T-helper 1 cell treated with Interleukin-12 subunit alpha and Interleukin-12 subunit beta and Interleukin-4 antibody, amounts not matched to agents 30 ng/mL and 1 ng/mL, for 36 hours (primary cell): Measurements from ENCODE around the gene DLG5. TPM values are rescaled to one million over a fixed set of nuclear protein-coding genes. Genes with fewer than 3 reads are reported as not detected.

Experiments used
- intact Hi-C: fragments of 100-400 bp; cut with micrococcal nuclease; formaldehyde crosslinking; loops from one replicate; pipeline ENCODE4 v1.15.1; 2024
- total RNA-seq: library from RNA; stranded (reverse); gene quantifications from 2 replicates; pipeline ENCODE4 v1.2.3, GENCODE V29; 2022

The DLG5 gene
- total RNA-seq, 1 donor from 2014 or later = 5.6 TPM

DNA sequence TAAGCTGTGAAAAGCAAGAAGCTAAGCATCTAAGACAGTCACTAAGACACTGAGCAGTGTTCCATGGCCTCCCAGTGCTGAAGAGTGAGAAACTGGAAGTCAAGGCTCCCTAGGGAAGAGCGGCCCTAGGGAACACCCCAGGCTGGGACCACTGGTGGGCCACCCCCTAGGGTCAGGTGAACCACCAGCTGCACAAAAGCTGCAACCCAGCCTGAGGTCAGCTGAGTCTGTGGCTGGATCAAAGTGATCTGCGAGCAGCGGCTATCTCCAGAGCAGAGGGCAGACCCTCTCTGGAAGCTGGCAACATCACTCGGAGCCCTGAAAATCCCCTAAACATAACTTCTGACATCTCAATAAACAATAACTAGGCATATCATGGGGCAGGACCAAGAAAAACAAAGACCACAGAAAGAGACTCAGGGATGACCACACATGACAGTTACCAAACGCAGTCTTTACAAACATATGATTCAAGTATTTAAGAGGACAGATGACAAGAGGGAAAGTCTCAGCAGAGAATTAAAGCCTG lies 125.8 kb downstream of the DLG5 start:
- intact Hi-C loops = loop anchor here (1.0 kb wide), 2 partner anchors 36 to 228 kb away; partner anchors contain the start of gene POLR3A

DNA sequence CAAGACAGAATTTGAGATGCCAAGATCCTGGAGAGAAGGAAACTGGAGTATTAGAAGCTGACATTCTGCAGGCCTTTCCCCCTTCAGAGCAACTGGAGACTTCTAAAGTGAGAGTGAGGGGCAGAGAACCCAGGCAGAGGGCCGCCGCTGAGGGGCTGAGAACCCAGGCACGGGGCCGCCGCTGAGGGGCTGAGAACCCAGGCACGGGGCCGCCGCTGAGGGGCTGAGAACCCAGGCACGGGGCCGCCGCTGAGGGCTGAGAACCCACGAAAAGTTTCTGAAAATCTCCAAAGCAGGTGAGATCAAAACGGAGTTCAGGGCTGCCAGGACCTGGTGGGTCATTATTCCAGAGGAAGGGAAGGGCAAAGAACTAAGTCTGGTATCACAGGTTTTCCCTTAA lies 126.2 kb downstream of the DLG5 start:
- intact Hi-C loops = no loop called here

GRCh38 chr10:77799352-77799751 lies 127.2 kb downstream of the DLG5 start:
- intact Hi-C loops = no loop called here

- intact Hi-C loops = no loop called here
Measured at GRCh38 chr10:77798940-77799339, 127.6 kb downstream of the DLG5 start.

DNA sequence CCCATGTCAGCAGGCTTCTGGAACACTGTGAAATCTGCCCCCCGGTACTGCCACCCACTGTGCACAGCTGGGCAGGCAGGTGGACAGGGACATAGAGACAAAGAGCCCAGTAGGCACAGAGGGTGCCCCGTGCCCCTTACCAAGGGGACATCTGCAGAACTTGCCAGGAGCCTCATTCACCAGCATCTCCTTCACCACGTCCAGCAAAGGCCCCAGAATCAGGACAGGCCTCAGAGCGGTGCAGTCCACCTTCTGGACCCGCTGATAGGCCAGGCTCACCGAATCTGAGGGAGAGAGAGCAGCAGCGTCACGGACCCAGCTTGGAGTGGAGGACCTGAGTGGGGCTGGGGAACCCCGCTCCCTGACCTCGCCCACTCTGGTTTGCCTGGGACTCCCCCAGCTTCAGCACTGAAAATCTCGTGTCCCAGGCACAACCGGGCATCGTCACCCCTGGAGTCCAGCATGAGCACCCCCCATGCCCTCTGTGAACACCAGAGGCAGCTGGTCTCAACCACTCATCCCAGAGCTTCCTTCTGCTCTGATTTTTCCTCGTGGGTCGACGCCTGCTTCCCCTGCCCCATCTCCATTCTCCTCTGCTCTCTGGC lies 130.1 kb downstream of the DLG5 start:
- intact Hi-C loops = no loop called here

- intact Hi-C loops = no loop called here
Measured at GRCh38 chr10:77795426-77796055, 131.0 kb downstream of the DLG5 start.

DNA sequence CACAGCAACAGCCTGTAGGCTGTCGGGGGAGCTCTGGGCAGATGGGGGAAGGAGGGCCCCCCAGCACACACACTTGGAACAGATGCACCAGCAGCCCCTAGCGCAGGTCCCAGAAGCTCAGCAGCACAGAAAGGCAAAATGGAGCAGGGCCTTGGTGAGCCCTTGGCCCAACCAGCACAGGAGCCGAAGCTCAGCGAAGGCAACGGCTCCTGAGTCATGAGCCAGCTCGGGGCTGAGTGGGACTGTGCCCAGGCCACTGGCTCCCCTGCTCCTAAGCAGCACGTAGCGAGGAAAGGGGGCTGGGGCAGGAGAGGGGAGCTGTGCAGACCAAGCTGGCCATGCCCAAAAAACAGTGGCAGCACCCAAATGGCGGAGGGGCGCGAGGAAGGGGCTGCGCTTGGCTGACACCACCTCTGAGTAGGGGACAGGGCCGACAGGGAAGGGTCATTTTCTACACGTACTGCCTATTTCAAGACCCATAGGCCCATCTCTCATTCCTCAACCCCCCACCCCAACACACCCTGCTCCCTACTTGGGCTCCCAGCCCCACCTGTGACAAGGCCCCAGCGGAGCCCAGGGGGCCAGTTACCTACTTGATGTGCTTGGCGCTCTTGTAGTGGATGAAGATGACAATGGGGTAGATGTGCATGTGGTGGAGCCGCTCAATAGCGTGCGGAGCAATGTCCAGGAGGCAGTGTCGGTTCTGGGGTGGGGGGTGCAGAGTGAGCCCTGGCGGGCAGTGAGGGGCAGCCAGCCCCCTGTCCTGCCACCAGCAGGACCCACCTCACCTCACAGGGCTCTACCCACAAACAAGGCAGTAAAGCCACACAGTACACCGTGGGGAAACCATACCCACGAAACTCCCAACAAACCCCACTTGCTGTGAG lies 132.1 kb downstream of the DLG5 start:
- intact Hi-C loops = no loop called here

DNA sequence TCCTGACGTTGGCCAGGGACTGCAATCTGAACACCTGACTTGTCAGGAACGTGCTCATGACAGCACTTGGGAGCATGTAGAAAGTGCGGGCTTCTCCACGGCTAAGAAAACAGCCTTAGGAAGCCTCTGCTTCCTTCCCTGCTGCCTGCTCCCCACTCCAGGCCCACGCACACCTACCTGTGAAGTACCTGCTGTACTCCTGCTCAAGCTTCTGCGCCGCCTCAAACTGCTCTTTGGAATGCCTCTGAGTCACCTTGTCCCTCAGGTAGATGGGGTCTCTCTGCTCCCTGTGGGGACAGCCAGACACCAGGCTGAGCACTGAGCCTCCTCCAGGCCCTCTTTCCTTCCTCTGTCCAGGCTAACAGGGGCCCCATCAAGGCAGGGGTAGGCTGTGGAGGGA lies 132.7 kb downstream of the DLG5 start:
- intact Hi-C loops = no loop called here

- intact Hi-C loops = no loop called here
Measured at GRCh38 chr10:77792155-77792554, 134.4 kb downstream of the DLG5 start.

- intact Hi-C loops = no loop called here
Measured at GRCh38 chr10:77791506-77791905, 135.0 kb downstream of the DLG5 start.

GRCh38 chr10:77789861-77790260 lies 136.7 kb downstream of the DLG5 start:
- intact Hi-C loops = no loop called here

DNA sequence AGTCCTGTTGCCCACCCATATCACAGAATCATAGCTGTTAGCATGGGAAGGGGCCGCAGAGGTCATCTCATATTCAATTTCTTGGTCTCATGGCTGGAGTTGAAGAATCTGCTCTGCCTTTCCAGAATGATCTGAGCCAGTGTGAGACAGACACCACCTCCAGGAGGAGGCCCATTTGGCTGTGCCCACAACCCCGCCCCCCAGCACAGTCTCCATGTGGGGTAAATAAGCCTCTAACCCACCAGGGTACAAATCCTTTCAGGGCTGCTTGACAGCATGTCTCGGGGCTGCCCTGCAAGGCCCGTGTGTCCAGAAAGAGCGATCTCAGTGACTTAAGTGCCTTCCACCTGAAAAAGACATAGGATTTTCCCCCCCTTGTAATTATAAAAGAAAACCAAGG lies 137.5 kb downstream of the DLG5 start:
- intact Hi-C loops = no loop called here

- intact Hi-C loops = no loop called here
Measured at GRCh38 chr10:77788496-77789010, 138.0 kb downstream of the DLG5 start.

DNA sequence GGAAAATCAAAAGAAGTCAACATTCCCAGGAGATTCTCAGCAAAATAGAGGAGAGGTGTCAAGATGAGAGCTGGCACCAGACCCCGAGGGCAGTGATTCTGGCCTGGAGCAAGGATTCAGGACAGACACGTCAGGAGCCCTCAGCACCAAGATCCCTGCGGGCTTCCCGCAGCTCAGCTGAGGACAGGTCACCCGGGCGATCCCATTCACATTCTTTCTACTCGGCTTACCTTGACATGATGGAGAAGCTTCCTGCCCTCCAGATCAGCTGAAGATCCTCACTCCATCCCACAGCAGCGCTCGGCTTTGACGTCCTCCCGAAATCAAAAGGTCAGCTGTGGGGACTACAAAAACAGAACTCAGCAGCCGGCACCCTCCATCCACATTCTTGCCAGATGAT lies 139.1 kb downstream of the DLG5 start:
- intact Hi-C loops = no loop called here

- intact Hi-C loops = no loop called here
Measured at GRCh38 chr10:77784856-77785255, 141.7 kb downstream of the DLG5 start.

DNA sequence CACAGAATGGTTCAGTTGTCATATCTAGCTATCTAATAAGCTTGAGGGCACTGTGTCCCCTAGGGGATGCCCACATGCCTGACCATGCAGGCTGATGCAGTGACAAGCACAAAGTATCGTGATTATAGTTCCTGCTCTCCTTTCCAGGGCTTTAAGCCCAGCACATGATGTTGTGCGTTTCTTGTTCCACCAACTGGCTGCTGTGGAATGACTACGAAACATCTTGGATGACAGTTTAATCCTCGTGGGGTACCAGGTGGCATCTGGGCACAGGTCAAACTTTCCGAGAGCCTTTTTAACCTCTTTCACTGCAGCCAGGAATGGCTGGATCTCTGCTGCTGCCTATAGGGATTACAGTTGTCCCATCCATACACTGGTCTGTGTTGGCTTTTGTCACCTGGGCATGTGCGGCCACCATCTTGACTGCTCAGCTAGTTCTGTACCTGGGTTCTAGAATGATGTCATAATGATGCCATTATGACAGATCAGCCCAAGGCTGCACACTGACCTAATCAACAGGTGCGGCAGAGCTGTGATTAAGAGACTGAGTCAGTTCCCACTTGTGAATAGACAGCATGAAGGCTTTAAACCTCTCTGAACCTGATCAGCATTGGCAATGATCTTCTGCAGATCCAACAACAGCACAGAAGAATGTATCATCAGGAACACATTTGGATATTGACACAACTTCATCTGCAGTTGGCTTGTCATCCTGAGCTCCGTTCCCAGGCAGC lies 144.1 kb downstream of the DLG5 start:
- intact Hi-C loops = no loop called here

GRCh38 chr10:77781451-77782327 lies 144.9 kb downstream of the DLG5 start:
- intact Hi-C loops = no loop called here

GRCh38 chr10:77780180-77780579 lies 146.4 kb downstream of the DLG5 start:
- intact Hi-C loops = no loop called here

GRCh38 chr10:77776487-77776886 lies 150.1 kb downstream of the DLG5 start:
- intact Hi-C loops = no loop called here

- intact Hi-C loops = no loop called here
Measured at GRCh38 chr10:77774940-77775391, 151.6 kb downstream of the DLG5 start.
